ENCODE measurements around the gene RFX5.

- TF ChIP-seq REST (IDR thresholded peaks at IDR 0.05) (no peak), EP300 (IDR thresholded peaks at IDR 0.05) (no peak), RAD21 (conservative IDR thresholded peaks at IDR 0.05 in 1 of 2, IDR thresholded peaks at IDR 0.05 in 1 of 2) (no peak), NR3C1 (IDR thresholded peaks at IDR 0.05) (no peak), MYC (IDR thresholded peaks at IDR 0.05; ENCODE audit: borderline replicate concordance, low read length) (no peak), POLR2A (IDR thresholded peaks at IDR 0.05; ENCODE audit: low read length) (no peak)
- TF ChIP-seq, protein P1, sequence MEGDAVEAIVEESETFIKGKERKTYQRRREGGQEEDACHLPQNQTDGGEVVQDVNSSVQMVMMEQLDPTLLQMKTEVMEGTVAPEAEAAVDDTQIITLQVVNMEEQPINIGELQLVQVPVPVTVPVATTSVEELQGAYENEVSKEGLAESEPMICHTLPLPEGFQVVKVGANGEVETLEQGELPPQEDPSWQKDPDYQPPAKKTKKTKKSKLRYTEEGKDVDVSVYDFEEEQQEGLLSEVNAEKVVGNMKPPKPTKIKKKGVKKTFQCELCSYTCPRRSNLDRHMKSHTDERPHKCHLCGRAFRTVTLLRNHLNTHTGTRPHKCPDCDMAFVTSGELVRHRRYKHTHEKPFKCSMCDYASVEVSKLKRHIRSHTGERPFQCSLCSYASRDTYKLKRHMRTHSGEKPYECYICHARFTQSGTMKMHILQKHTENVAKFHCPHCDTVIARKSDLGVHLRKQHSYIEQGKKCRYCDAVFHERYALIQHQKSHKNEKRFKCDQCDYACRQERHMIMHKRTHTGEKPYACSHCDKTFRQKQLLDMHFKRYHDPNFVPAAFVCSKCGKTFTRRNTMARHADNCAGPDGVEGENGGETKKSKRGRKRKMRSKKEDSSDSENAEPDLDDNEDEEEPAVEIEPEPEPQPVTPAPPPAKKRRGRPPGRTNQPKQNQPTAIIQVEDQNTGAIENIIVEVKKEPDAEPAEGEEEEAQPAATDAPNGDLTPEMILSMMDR (IDR thresholded peaks at IDR 0.05): no peak
These were observed 37.5 kb upstream of the RFX5 start for GRCh38 chr1:151384584-151384983.
